MM.1S (cell line): ENCODE results near the gene ROR2.

Experiments
- DNase-seq: peaks from one replicate; pipeline ENCODE4 v3.0.0-alpha.2; 2015
- H2AFZ ChIP-seq: fragments of 300-600 bp; sonication (generic); 2 replicates; pipeline ENCODE4 v1.6.0; 2016; ENCODE audit warnings: antibody characterized with exemption, low read length
- H3F3A ChIP-seq: fragments of 300-600 bp; sonication (generic); 2 replicates; pipeline ENCODE4 v1.6.1; 2016; ENCODE audit warnings: mild to moderate bottlenecking, antibody characterized with exemption, low read length, moderate library complexity, mixed read lengths; ENCODE audit not compliant: insufficient read depth
- H3K27ac ChIP-seq: fragments of 300-600 bp; sonication (generic); 2 replicates; pipeline ENCODE4 v1.5.1; 2016; ENCODE audit warnings: mild to moderate bottlenecking, low read length
- H3K27me3 ChIP-seq: fragments of 300-600 bp; sonication (generic); replicated peaks from 2 replicates; pipeline ENCODE4 v1.6.0; 2016; ENCODE audit warnings: low read length; ENCODE audit not compliant: insufficient read depth
- H3K36me3 ChIP-seq: fragments of 300-600 bp; sonication (generic); replicated peaks from 2 replicates; pipeline ENCODE4 v1.6.1; 2016; ENCODE audit warnings: mild to moderate bottlenecking, low read length, mixed read lengths; ENCODE audit not compliant: insufficient read depth
- H3K4me1 ChIP-seq: fragments of 300-600 bp; sonication (generic); 2 replicates; pipeline ENCODE4 v1.6.1; 2016; ENCODE audit warnings: low read length, mixed read lengths
- H3K4me2 ChIP-seq: fragments of 300-600 bp; sonication (generic); 2 replicates; pipeline ENCODE4 v1.6.0; 2016; ENCODE audit warnings: low read depth, low read length
- H3K4me3 ChIP-seq: fragments of 300-600 bp; sonication (generic); 2 replicates; pipeline ENCODE4 v1.5.1; 2016; ENCODE audit warnings: low read length, mixed read lengths
- H3K79me2 ChIP-seq: fragments of 300-600 bp; sonication (generic); 2 replicates; pipeline ENCODE4 v1.6.1; 2016; ENCODE audit warnings: mixed run types, low read length, mixed read lengths
- H3K9ac ChIP-seq: fragments of 300-600 bp; sonication (generic); 2 replicates; pipeline ENCODE4 v1.6.1; 2016; ENCODE audit warnings: low read length, mixed read lengths
- H3K9me2 ChIP-seq: fragments of 300-600 bp; sonication (generic); replicated peaks from 2 replicates; pipeline ENCODE4 v1.6.1; 2016; ENCODE audit warnings: mild to moderate bottlenecking, low read length, mixed read lengths; ENCODE audit not compliant: insufficient read depth
- H3K9me3 ChIP-seq: fragments of 300-600 bp; sonication (generic); replicated peaks from 2 replicates; pipeline ENCODE4 v1.6.1; 2016; ENCODE audit warnings: mild to moderate bottlenecking, low read length, mixed read lengths; ENCODE audit not compliant: insufficient read depth
- H4K20me1 ChIP-seq: fragments of 300-600 bp; sonication (generic); 2 replicates; pipeline ENCODE4 v1.6.1; 2016; ENCODE audit warnings: mild to moderate bottlenecking, low read length, moderate library complexity, mixed read lengths; ENCODE audit not compliant: insufficient read depth
- CTCF ChIP-seq: fragments of 300-600 bp; sonication (generic); IDR thresholded peaks from 2 replicates; pipeline ENCODE4 v1.5.1; 2016; ENCODE audit warnings: antibody characterized with exemption, low read length, mixed read lengths
- EZH2 ChIP-seq: fragments of 300-600 bp; sonication (generic); optimal IDR thresholded peaks from 2 replicates; pipeline ENCODE3; 2017; ENCODE audit warnings: low read depth, mild to moderate bottlenecking, antibody characterized with exemption, low read length, mixed read lengths
- EZH2phosphoT487 ChIP-seq: fragments of 300-600 bp; sonication (generic); IDR thresholded peaks from 2 replicates; pipeline ENCODE4 v1.6.1; 2018; ENCODE audit warnings: antibody characterized with exemption, low read length

Gene ROR2

GRCh38 chr9:91820126-91820750 lies 129.8 kb downstream of the ROR2 start:
- TF ChIP-seq EZH2phosphoT487 (no peak), CTCF (no peak), EZH2 (no peak)
- Histone ChIP-seq H2AFZ (no peak overlapping the region), H3K27ac (no peak overlapping the region), H3K4me3 (no peak overlapping the region), H3K9ac (no peak overlapping the region), H3F3A (no peaks in the 10 kb centered on the region), H3K27me3 (no peaks in the 10 kb centered on the region), H3K9me2 (no peaks in the 10 kb centered on the region), H3K36me3 (no peaks in the 10 kb centered on the region), H3K79me2 (peaks cover 10% of the 10 kb centered on the region), H3K4me2 (no peak overlapping the region), H3K4me1 (no peaks in the 10 kb centered on the region), H4K20me1 (no peaks in the 10 kb centered on the region), H3K9me3 (no peaks in the 10 kb centered on the region)
- DNase-seq: no peak

DNA sequence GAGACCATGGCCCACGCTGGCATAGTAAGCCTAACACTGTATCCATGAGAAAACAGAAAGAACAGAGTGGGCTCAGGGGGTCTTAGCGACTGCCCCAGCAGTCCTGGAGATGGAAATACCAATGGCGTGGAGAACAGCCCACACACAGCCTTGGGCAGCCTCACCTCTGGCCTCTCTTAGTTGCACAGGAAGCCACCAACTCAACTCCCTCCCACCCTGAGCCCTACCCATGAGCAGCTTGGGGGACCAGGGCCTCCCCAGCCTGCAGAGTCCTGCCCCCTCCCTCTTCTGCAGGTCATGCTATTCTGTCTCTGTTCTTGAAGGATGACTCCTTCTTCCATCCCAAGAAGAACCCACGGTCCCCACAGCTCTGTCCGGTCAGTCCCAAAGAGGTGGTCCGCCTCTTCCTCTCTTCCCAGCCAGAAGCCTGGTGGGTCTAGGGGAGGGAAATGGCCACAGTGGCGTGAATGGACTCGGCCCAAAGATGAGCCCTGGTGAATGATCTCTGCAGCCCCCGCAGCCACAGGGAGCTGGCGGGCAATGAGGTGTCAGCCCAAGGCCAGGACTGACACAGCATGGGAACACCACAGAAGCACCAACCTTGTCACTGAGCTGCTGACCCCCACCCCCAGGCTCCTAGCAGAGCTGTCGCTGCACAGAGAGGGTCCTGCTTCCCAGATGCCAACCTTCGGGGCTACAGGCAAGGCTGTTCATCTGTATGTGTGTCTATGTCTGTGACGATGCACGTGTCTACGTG lies 131.2 kb downstream of the ROR2 start:
- Histone ChIP-seq H3K9me3 (no peaks in the 10 kb centered on the region), H3K36me3 (no peaks in the 10 kb centered on the region), H3K4me2 (no peak overlapping the region), H4K20me1 (no peaks in the 10 kb centered on the region), H3K4me1 (no peaks in the 10 kb centered on the region), H3K4me3 (no peak overlapping the region), H3K27ac (no peak overlapping the region), H3F3A (no peaks in the 10 kb centered on the region), H3K27me3 (no peaks in the 10 kb centered on the region), H3K9me2 (no peaks in the 10 kb centered on the region), H3K9ac (no peak overlapping the region), H3K79me2 (peaks cover 10% of the 10 kb centered on the region), H2AFZ (no peak overlapping the region)
- TF ChIP-seq EZH2phosphoT487: no peak
- no peak for TF ChIP-seq EZH2
- no peak for TF ChIP-seq CTCF
- no peak for DNase-seq

DNA sequence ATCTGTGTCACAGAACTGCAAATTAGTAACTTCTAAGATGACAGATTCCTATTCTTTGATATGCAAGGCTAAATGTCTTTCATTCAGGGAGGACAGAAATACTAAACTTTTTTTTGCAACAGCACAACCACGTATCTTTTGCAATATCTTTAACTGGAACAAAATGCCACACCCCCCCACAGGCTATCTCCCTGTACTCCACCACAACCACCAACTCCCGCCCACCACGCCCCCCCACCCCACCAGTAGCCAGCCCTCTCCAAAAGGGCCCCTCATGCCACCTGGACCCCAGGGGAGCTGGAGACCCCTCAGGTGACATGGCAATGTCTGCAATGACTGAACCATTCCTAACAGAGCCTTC lies 131.8 kb downstream of the ROR2 start:
- no peaks in the 10 kb centered on the region for H3K4me1 ChIP-seq
- DNase-seq: no peak
- H3K36me3 ChIP-seq: no peaks in the 10 kb centered on the region
- H3K9ac ChIP-seq: no peak overlapping the region
- H3K9me3 ChIP-seq: no peaks in the 10 kb centered on the region
- no peaks in the 10 kb centered on the region for H3K9me2 ChIP-seq
- no peaks in the 10 kb centered on the region for H4K20me1 ChIP-seq
- H3K27me3 ChIP-seq: no peaks in the 10 kb centered on the region
- no peak overlapping the region for H3K4me2 ChIP-seq
- no peak for TF ChIP-seq CTCF
- TF ChIP-seq EZH2: no peak
- no peak for TF ChIP-seq EZH2phosphoT487
- H3K27ac ChIP-seq: no peak overlapping the region
- peaks cover 10% of the 10 kb centered on the region for H3K79me2 ChIP-seq
- no peak overlapping the region for H2AFZ ChIP-seq
- H3K4me3 ChIP-seq: no peak overlapping the region
- H3F3A ChIP-seq: no peaks in the 10 kb centered on the region
